GM23338 (cell line): ENCODE measurements around the gene MRGPRG. TPM values are rescaled to one million over a fixed set of nuclear protein-coding genes. Genes with fewer than 3 reads are reported as not detected.

Source experiments
- ATAC-seq: fragments of 200-7000 bp; cut with Tn5 transposase; 3 replicates; pipeline ENCODE4 v1.9.1; 2020
- DNase-seq: peaks from one replicate; pipeline ENCODE4 v3.0.0-alpha.2; 2015; ENCODE audit warnings: low spot score
- H2AFZ ChIP-seq: fragments of 200-600 bp; sonication (generic); 2 replicates; pipeline ENCODE4 v1.8.0; 2016; ENCODE audit warnings: antibody characterized with exemption, mild to moderate bottlenecking, moderate library complexity
- H3F3A ChIP-seq: fragments of 200-600 bp; sonication (generic); replicated peaks from 2 replicates; pipeline ENCODE4 v1.8.0; 2017; ENCODE audit warnings: antibody characterized with exemption, mixed run types, low read depth
- H3K27ac ChIP-seq: fragments of 200-600 bp; sonication (generic); 2 replicates; pipeline ENCODE4 v1.6.1; 2016; ENCODE audit warnings: low read depth
- H3K27me3 ChIP-seq: fragments of 200-600 bp; sonication (generic); 2 replicates; pipeline ENCODE4 v1.8.0; 2016; ENCODE audit warnings: mild to moderate bottlenecking, mixed run types, moderate library complexity; ENCODE audit not compliant: insufficient read depth
- H3K36me3 ChIP-seq: fragments of 200-600 bp; sonication (generic); 2 replicates; pipeline ENCODE4 v1.8.0; 2016; ENCODE audit warnings: mild to moderate bottlenecking; ENCODE audit not compliant: insufficient read depth
- H3K4me1 ChIP-seq: fragments of 200-600 bp; sonication (generic); 2 replicates; pipeline ENCODE4 v1.8.0; 2016; ENCODE audit warnings: mild to moderate bottlenecking, moderate library complexity; ENCODE audit not compliant: insufficient read depth
- H3K4me2 ChIP-seq: fragments of 200-600 bp; sonication (generic); 2 replicates; pipeline ENCODE4 v1.7.1; 2017; ENCODE audit warnings: mixed run types
- H3K4me3 ChIP-seq: fragments of 200-600 bp; sonication (generic); 2 replicates; pipeline ENCODE4 v1.6.1; 2016; ENCODE audit warnings: mixed run types
- H3K79me2 ChIP-seq: fragments of 200-600 bp; sonication (generic); replicated peaks from 2 replicates; pipeline ENCODE4 v1.8.0; 2017; ENCODE audit warnings: mild to moderate bottlenecking; ENCODE audit not compliant: insufficient read depth
- H3K9me2 ChIP-seq: fragments of 200-600 bp; sonication (generic); 2 replicates; pipeline ENCODE4 v1.8.0; 2017; ENCODE audit not compliant: insufficient read depth
- H4K20me1 ChIP-seq: fragments of 200-600 bp; sonication (generic); replicated peaks from 2 replicates; pipeline ENCODE4 v1.8.0; 2017; ENCODE audit warnings: mild to moderate bottlenecking; ENCODE audit not compliant: insufficient read depth
- H3K27ac Mint-ChIP-seq: 2 replicates; pipeline ENCODE4 v1.8.0; 2020; ENCODE audit warnings: inconsistent platforms, mild to moderate bottlenecking, moderate library complexity, mixed read lengths
- H3K27me3 Mint-ChIP-seq: 3 replicates; pipeline ENCODE4 v1.8.0; 2022; ENCODE audit warnings: low read depth, mild to moderate bottlenecking, moderate library complexity, mixed read lengths, inconsistent platforms; ENCODE audit not compliant: insufficient read depth, poor library complexity
- H3K36me3 Mint-ChIP-seq: 3 replicates; pipeline ENCODE4 v1.8.0; 2021; ENCODE audit warnings: low read depth, mild to moderate bottlenecking, inconsistent platforms, moderate library complexity, mixed read lengths
- H3K4me1 Mint-ChIP-seq: 3 replicates; pipeline ENCODE4 v1.8.0; 2020; ENCODE audit warnings: mild to moderate bottlenecking, inconsistent platforms, mixed read lengths
- H3K4me3 Mint-ChIP-seq: 3 replicates; pipeline ENCODE4 v1.8.0; 2021; ENCODE audit warnings: moderate library complexity, mild to moderate bottlenecking, inconsistent platforms, mixed read lengths
- H3K9me3 Mint-ChIP-seq: 3 replicates; pipeline ENCODE4 v1.8.0; 2020; ENCODE audit warnings: moderate library complexity, mild to moderate bottlenecking, inconsistent platforms, mixed read lengths
- CTCF ChIP-seq, 2 experiments: fragments of 200-600 bp in 1 of 2; sonication (generic) in 1 of 2; conservative IDR thresholded peaks; 2 replicates each; pipeline versions ENCODE4 v1.5.1 to v1.6.1; 2016 to 2017; ENCODE audit warnings: antibody characterized with exemption in 2 of 2, low read depth in 2 of 2, mild to moderate bottlenecking in 2 of 2, moderate library complexity in 1 of 2
- JUNB ChIP-seq: IDR thresholded peaks from one replicate; pipeline ENCODE4 v1.6.1; 2016; ENCODE audit warnings: antibody characterized with exemption; ENCODE audit not compliant: unreplicated experiment
- POLR2AphosphoS5 ChIP-seq: IDR thresholded peaks from 2 replicates; pipeline ENCODE4 v1.6.1; 2016; ENCODE audit warnings: antibody characterized with exemption, low read depth
- ZNF114 ChIP-seq: fragments of 250-450 bp; sonication (Bioruptor Pico); IDR thresholded peaks from 2 replicates; pipeline ENCODE4 v1.5.0; 2020; ENCODE audit warnings: mild to moderate bottlenecking, moderate library complexity
- ZNF331 ChIP-seq: fragments of 250-450 bp; sonication (Bioruptor Pico); IDR thresholded peaks from 2 replicates; pipeline ENCODE4 v1.5.0; 2020; ENCODE audit warnings: low read depth, mild to moderate bottlenecking, moderate library complexity
- ZNF462 ChIP-seq: fragments of 250-450 bp; sonication (Bioruptor Pico); IDR thresholded peaks from 2 replicates; pipeline ENCODE4 v1.5.0; 2020; ENCODE audit warnings: mild to moderate bottlenecking, moderate library complexity
- polyA plus RNA-seq: library from polyadenylated mRNA; unstranded; fragments of >200 nt; fragmentation: Nextera tagmentation; extraction: Ambion mirVana; gene quantifications from 2 replicates; pipeline ENCODE4 v1.2.1, GENCODE V29; 2016
- total RNA-seq: library from RNA; depleted of rRNA; stranded (reverse); fragments of >200 nt; shearing (Covaris generic); gene quantifications from 2 replicates; pipeline ENCODE4 v1.2.3, GENCODE V29; 2014

Gene MRGPRG
- total and polyA plus RNA-seq, 2 experiments from 2014 or later, result not detected

GRCh38 chr11:3202305-3202704 is 16.3 kb downstream of the MRGPRG start:
- peaks cover 36% of the 10 kb centered on the region for H3K27me3 Mint-ChIP-seq
- H3K36me3 Mint-ChIP-seq, result no peaks in the 10 kb centered on the region
- H3K4me1 Mint-ChIP-seq, result peaks cover 3% of the 10 kb centered on the region; the same call in 1 of the 3 replicates
- no peaks in the 10 kb centered on the region for H4K20me1 ChIP-seq
- H3K9me3 Mint-ChIP-seq, result no peaks in the 10 kb centered on the region
- no peak overlapping the region for H3K27ac Mint-ChIP-seq
- no peaks in the 10 kb centered on the region for H3K9me2 ChIP-seq
- DNase-seq (no peak), ATAC-seq (no peak)
- H3K79me2 ChIP-seq, result no peaks in the 10 kb centered on the region
- peak overlapping the region; percentile 85 for H3K4me2 ChIP-seq
- no peaks in the 10 kb centered on the region for H3K36me3 ChIP-seq
- peak overlapping the region; percentile 67 for H3K4me3 Mint-ChIP-seq
- no peak overlapping the region for H2AFZ ChIP-seq
- no peak for TF ChIP-seq JUNB
- no peak for TF ChIP-seq ZNF114 (CRISPR knock-in tag)
- TF ChIP-seq POLR2AphosphoS5, result no peak
- no peak for TF ChIP-seq CTCF (conservative IDR thresholded peaks at IDR 0.05; ENCODE audit: low read depth in 2 of 2)
- TF ChIP-seq ZNF462 (CRISPR knock-in tag), result no peak
- TF ChIP-seq ZNF331 (CRISPR knock-in tag), result no peak
- peaks cover 33% of the 10 kb centered on the region for H3K27me3 ChIP-seq
- H3K4me1 ChIP-seq, result no peaks in the 10 kb centered on the region
- no peaks in the 10 kb centered on the region for H3F3A ChIP-seq
- no peak overlapping the region for H3K27ac ChIP-seq
- peak overlapping the region; percentile 63; the same call in 1 of the 2 replicates for H3K4me3 ChIP-seq
